ENCODE results near the gene UVRAG. TPM values are rescaled to one million over a fixed set of nuclear protein-coding genes. Genes with fewer than 3 reads are reported as not detected.

UVRAG gene
- total and polyA plus RNA-seq, 4 donors, result 4.4 to 15.1 (median 10.0) TPM

DNA sequence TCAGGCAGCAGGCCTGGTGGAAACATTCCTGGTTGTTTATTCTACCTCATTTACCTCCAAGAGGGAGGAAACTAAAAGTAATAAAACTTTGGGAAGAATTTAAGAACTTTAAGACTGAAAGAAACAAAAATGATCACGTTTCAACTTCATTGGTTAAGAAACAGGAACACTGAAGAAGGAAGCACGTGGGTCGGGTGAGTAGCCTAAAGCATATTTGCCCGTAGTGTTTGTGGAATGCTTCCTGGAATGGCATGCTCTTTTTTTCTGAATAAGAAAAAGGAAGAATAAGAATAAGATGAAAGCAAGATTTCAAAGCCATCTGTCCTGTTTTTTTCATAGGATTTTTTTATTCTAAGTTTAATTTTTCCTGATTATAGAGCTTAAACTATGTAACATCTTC lies 308.2 kb downstream of the UVRAG start:
- Histone ChIP-seq H3K27me3 (ENCODE audit: control insufficient read depth in 4 of 4, insufficient read depth in 4 of 4, low read length in 3 of 4) (no peaks in the 10 kb centered on the region), H3K27ac (ENCODE audit: low read depth in 1 of 2, low read length in 2 of 2) (no peak overlapping the region), H3K9me3 (ENCODE audit: control insufficient read depth in 4 of 4, low read length in 3 of 4) (no peaks in the 10 kb centered on the region), H3K4me1 (ENCODE audit: control insufficient read depth in 4 of 4, insufficient read depth in 4 of 4, low read length in 3 of 4) (peaks cover 0 to 2% (median 0%) of the 10 kb centered on the region in 4 donors), H3K4me3 (ENCODE audit: low read depth in 1 of 3, low read length in 3 of 3) (no peak overlapping the region), H3K36me3 (ENCODE audit: control insufficient read depth in 4 of 4, insufficient read depth in 3 of 4, low read depth in 1 of 4, low read length in 3 of 4) (no peaks in the 10 kb centered on the region), H3K9ac (ENCODE audit: low read depth in 1 of 2, low read length in 2 of 2) (no peak overlapping the region)
- no peak for DNase-seq (ENCODE audit: low spot score)
- 73% methylated on average over 4 of the region's 4 CpGs for WGBS
- TF ChIP-seq EGR1 (IDR thresholded peaks at IDR 0.05; ENCODE audit: low read depth in 2 of 2), result no peak
- TF ChIP-seq, protein P1, sequence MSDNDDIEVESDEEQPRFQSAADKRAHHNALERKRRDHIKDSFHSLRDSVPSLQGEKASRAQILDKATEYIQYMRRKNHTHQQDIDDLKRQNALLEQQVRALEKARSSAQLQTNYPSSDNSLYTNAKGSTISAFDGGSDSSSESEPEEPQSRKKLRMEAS (IDR thresholded peaks at IDR 0.05), result no peak
- no peak for TF ChIP-seq TAF1 (conservative IDR thresholded peaks at IDR 0.05)
- TF ChIP-seq YY1 (IDR thresholded peaks at IDR 0.05), result no peak
- TF ChIP-seq RXRA (IDR thresholded peaks at IDR 0.05), result no peak
- TF ChIP-seq NR2F2 (IDR thresholded peaks at IDR 0.05), result no peak
- no peak for TF ChIP-seq HNF4G (IDR thresholded peaks at IDR 0.05)
- TF ChIP-seq JUND (IDR thresholded peaks at IDR 0.05), result no peak
- no peak for TF ChIP-seq FOXA2 (IDR thresholded peaks at IDR 0.05)
- TF ChIP-seq, protein P2, sequence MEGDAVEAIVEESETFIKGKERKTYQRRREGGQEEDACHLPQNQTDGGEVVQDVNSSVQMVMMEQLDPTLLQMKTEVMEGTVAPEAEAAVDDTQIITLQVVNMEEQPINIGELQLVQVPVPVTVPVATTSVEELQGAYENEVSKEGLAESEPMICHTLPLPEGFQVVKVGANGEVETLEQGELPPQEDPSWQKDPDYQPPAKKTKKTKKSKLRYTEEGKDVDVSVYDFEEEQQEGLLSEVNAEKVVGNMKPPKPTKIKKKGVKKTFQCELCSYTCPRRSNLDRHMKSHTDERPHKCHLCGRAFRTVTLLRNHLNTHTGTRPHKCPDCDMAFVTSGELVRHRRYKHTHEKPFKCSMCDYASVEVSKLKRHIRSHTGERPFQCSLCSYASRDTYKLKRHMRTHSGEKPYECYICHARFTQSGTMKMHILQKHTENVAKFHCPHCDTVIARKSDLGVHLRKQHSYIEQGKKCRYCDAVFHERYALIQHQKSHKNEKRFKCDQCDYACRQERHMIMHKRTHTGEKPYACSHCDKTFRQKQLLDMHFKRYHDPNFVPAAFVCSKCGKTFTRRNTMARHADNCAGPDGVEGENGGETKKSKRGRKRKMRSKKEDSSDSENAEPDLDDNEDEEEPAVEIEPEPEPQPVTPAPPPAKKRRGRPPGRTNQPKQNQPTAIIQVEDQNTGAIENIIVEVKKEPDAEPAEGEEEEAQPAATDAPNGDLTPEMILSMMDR (IDR thresholded peaks at IDR 0.05; ENCODE audit: low read depth, low read length, missing input control), result no peak
- TF ChIP-seq RAD21 (IDR thresholded peaks at IDR 0.05), result no peak
- TF ChIP-seq, protein P3, sequence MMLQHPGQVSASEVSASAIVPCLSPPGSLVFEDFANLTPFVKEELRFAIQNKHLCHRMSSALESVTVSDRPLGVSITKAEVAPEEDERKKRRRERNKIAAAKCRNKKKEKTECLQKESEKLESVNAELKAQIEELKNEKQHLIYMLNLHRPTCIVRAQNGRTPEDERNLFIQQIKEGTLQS (IDR thresholded peaks at IDR 0.05), result no peak

DNA sequence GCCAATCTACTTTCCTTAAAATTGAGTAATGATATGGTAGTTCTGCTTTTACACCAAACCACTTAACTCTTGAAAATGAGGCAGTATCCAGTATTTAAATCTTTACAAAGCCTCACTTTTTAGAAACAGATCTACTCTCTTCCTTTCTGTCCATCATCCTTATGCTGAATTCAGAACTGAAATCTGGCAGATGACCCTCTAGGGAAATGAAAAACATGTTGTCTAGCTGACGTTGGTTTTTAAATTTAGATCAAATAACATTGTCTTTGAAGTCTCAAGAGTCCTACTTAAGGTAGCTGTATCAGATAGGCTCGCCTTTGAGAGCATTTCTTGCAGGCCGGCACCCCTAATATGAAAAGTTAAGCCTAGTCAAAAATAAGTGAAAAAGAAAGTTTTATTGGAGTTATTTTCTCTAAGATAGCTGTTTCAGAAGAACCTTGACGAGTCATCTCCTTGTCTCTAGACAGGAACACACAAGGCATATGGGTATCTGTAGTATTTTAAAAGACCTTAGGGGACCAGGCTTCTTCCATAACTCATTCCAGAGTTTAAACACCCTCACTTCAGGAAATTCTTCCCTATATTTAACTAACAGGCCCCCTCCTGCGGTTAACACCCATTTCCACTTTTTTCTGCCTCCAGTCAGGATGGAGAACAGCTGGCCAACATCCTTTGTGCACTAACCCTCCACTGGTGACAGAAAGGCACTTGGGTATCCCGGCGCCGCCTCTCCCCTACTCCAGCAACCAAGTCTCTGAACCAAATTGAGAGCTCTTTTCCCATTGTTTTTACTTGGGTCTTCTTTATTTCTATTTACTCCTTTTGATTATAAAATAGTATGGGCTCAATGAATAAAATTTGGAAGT lies 310.1 kb downstream of the UVRAG start:
- DNase-seq (ENCODE audit: low spot score), result no peak
- Histone ChIP-seq H3K4me1 (ENCODE audit: control insufficient read depth in 4 of 4, insufficient read depth in 4 of 4, low read length in 3 of 4) (peaks cover 0 to 2% (median 0%) of the 10 kb centered on the region in 4 donors), H3K4me3 (ENCODE audit: low read depth in 1 of 3, low read length in 3 of 3) (no peak overlapping the region), H3K27ac (ENCODE audit: low read depth in 1 of 2, low read length in 2 of 2) (no peak overlapping the region), H3K36me3 (ENCODE audit: control insufficient read depth in 4 of 4, insufficient read depth in 3 of 4, low read depth in 1 of 4, low read length in 3 of 4) (no peaks in the 10 kb centered on the region), H3K27me3 (ENCODE audit: control insufficient read depth in 4 of 4, insufficient read depth in 4 of 4, low read length in 3 of 4) (no peaks in the 10 kb centered on the region), H3K9ac (ENCODE audit: low read depth in 1 of 2, low read length in 2 of 2) (no peak overlapping the region), H3K9me3 (ENCODE audit: control insufficient read depth in 4 of 4, low read length in 3 of 4) (no peaks in the 10 kb centered on the region)
- WGBS, result 91% methylated on average over 8 of the region's 8 CpGs
- TF ChIP-seq GABPA (IDR thresholded peaks at IDR 0.05 in 1 of 2, conservative IDR thresholded peaks at IDR 0.05 in 1 of 2), result no peak
- no peak for TF ChIP-seq FOXA1 (IDR thresholded peaks at IDR 0.05)
- no peak for TF ChIP-seq NR2F2 (IDR thresholded peaks at IDR 0.05)
- no peak for TF ChIP-seq FOXA2 (IDR thresholded peaks at IDR 0.05)
- TF ChIP-seq, protein P3 (IDR thresholded peaks at IDR 0.05), result no peak
- no peak for TF ChIP-seq SP1 (IDR thresholded peaks at IDR 0.05)
- no peak for TF ChIP-seq HNF4G (IDR thresholded peaks at IDR 0.05)
- no peak for TF ChIP-seq EGR1 (IDR thresholded peaks at IDR 0.05; ENCODE audit: low read depth in 2 of 2)
- no peak for TF ChIP-seq TAF1 (conservative IDR thresholded peaks at IDR 0.05)
- TF ChIP-seq, protein P1 (IDR thresholded peaks at IDR 0.05), result no peak
- TF ChIP-seq, protein P4, sequence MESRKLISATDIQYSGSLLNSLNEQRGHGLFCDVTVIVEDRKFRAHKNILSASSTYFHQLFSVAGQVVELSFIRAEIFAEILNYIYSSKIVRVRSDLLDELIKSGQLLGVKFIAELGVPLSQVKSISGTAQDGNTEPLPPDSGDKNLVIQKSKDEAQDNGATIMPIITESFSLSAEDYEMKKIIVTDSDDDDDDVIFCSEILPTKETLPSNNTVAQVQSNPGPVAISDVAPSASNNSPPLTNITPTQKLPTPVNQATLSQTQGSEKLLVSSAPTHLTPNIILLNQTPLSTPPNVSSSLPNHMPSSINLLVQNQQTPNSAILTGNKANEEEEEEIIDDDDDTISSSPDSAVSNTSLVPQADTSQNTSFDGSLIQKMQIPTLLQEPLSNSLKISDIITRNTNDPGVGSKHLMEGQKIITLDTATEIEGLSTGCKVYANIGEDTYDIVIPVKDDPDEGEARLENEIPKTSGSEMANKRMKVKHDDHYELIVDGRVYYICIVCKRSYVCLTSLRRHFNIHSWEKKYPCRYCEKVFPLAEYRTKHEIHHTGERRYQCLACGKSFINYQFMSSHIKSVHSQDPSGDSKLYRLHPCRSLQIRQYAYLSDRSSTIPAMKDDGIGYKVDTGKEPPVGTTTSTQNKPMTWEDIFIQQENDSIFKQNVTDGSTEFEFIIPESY (IDR thresholded peaks at IDR 0.05), result no peak
- TF ChIP-seq RAD21 (IDR thresholded peaks at IDR 0.05), result no peak
- TF ChIP-seq JUND (IDR thresholded peaks at IDR 0.05), result no peak
- no peak for TF ChIP-seq HNF4A (conservative IDR thresholded peaks at IDR 0.05)
- TF ChIP-seq, protein P5, sequence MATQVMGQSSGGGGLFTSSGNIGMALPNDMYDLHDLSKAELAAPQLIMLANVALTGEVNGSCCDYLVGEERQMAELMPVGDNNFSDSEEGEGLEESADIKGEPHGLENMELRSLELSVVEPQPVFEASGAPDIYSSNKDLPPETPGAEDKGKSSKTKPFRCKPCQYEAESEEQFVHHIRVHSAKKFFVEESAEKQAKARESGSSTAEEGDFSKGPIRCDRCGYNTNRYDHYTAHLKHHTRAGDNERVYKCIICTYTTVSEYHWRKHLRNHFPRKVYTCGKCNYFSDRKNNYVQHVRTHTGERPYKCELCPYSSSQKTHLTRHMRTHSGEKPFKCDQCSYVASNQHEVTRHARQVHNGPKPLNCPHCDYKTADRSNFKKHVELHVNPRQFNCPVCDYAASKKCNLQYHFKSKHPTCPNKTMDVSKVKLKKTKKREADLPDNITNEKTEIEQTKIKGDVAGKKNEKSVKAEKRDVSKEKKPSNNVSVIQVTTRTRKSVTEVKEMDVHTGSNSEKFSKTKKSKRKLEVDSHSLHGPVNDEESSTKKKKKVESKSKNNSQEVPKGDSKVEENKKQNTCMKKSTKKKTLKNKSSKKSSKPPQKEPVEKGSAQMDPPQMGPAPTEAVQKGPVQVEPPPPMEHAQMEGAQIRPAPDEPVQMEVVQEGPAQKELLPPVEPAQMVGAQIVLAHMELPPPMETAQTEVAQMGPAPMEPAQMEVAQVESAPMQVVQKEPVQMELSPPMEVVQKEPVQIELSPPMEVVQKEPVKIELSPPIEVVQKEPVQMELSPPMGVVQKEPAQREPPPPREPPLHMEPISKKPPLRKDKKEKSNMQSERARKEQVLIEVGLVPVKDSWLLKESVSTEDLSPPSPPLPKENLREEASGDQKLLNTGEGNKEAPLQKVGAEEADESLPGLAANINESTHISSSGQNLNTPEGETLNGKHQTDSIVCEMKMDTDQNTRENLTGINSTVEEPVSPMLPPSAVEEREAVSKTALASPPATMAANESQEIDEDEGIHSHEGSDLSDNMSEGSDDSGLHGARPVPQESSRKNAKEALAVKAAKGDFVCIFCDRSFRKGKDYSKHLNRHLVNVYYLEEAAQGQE (IDR thresholded peaks at IDR 0.05), result no peak
- no peak for TF ChIP-seq RXRA (IDR thresholded peaks at IDR 0.05)
- no peak for TF ChIP-seq YY1 (IDR thresholded peaks at IDR 0.05)
- TF ChIP-seq, protein P2 (IDR thresholded peaks at IDR 0.05; ENCODE audit: low read depth, low read length, missing input control), result no peak
